ENCODE results near the gene DEFB112.
A peak's percentile ranks its signal among the peaks of the same experiment; 100 is the strongest.

The DEFB112 gene, protein sequence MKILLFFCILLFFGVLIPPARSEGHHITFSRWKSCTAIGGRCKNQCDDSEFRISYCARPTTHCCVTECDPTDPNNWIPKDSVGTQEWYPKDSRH

DNA sequence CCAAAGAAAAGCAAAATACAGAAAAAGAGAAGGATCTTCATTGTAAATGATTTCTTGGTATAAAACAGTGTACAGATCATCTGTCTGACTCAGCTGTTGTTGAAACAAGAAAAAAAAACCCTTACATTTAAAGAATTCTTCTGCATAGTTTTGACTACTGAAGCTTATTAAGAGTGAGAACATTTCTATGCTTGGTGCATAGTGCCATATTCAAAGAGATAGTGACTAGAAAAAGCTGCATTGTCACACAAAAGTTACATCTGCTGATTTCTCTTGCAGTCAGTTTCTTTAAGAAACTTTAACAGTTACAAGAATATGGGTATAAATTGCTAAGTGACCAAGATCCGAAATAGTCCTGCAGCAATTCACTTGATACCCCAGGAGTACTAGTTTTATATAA is at the start of gene DEFB112:
Gene DEFB112 (minus strand): TSS at position 101 of the 400 bp plus-strand sequence. CDS start 60 bp downstream, at position 41.
- DNase-seq = no peak

DNA sequence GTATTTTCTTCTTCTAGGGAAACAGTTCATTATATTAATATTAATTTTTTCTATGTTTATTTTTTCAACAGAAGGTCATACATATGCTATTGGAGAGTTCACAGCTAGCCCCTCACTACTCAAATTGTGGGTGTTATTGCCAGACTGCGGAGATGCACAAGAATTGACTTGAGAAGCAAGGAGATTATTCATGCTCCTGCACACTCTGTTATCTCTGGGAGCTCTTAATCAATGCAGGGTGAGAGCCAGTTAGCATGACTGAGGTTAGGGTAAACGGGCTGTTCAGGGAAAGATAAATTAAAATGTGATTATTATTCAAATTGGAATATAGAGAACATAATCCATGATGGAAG is 48.9 kb upstream of the DEFB112 start:
- no peak for DNase-seq

DNA sequence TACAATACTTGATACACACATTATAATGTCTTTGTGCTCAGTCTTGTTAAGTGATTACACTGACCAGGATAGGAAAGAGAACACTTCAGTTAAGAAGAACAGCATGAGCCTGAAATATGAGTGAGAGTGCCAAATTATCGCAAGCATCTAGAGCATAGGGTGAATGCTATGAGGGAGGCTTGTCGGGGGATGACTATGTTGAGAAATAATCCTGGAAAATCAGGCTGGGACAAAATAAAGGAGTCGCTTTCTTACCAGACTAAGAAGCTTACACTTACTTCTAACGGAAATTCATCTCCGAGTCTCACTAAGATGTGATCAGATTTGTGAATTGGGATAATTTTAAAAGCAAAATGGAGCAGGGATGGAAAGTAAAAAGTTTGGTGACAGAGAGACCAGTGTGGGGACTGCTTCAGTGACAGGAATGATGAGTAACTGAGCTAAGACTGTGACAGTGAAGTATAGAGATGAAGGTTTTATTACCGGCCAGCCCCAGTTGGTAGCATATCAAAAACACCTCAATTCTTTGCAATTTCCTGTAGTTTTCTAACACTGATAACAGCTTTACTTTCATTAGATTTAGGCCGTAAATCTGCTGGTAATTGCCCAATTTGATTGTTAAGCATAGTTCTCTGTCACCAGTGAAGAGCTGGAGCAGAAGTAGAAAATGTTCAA is 48.4 kb upstream of the DEFB112 start:
- no peak for DNase-seq

DNA sequence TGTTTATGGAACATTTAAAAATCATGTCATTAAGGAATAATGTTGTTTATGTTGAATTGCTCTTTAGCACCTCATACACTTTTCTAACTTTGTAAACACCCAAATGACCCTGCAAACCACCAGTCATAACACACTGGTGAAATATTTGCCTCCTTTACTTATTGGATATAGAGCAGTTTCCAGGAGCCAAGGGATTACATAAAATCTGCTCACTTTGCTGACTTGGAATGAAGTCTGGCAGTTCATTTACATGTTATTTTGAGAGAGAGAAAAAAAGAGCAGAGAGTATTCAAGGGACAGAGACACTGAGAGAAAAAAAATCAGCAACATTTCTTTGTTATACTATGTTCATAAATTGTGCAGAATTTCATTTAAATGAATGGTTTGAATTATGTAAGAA is 46.6 kb upstream of the DEFB112 start:
- DNase-seq = no peak

DNA sequence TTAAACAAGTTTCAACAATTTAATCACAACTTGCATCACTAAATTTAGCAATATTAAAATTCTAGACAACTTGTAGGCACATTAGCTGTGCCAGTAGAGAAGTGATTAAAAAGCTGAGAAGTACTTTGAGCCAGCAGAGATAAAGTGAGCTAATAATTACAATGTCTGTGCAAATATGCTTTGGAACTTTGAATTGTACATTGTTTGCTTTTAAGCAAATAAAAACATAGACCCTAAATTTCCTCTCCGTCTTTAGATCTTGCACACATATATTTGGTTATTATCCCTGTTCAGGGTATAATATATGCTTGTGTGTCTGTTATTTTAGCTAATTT is 44.2 kb upstream of the DEFB112 start:
- DNase-seq = no peak

DNA sequence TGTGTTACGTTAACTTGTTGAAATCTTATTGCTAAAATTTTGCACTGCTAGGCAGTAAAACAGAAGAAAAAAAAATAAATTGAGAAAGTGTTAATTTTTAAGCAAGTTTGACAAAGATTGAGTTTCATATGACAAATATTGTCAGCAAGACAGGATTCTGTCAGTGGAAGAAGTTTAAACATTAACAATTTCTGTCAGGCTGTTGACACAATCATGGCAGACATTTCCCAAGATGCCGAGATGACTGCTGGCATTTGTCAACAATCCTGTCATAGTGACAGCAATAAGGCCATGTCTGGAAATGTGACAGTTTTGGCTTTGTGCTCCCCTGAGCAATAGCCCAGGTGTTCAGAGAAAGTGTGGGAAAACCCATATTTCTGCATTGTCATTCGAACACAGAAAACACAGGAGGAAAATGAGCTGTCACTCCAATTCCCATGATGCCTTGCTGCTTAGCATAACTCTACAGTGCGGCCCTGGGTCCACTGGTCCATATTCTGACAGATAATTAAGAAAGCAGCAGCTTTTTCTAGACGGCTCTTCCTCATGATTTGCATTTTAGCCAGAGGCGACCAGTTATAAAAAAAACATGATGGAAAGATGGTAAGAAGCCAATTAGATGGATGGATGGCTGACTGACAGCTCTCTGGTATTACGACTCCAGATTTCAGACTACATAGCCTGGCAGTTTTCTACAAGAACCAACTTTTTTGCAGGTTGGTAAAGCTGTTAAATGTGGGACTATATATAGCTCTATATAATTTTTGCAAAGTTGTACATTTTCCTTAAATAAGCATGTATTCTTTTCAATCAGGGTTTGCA is 43.6 kb upstream of the DEFB112 start:
- DNase-seq = no peak

DNA sequence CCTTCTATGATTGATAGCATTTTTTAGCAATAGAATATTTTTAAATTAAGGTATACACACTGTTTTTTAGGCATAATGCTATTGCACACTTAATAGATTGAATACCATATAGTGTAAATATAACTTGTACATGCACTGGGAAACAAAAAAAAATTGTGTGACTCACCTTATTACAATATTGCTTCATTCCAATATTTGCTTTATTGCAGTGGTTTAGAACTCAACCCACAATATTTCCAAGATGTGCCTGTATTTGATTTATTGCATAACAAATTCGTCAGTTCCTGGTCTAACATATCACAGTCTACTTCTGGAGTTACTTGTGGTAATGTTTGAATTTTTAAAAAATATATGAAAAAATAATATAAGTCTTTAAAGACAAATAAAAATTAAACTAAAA is 41.9 kb upstream of the DEFB112 start:
- no peak for DNase-seq

DNA sequence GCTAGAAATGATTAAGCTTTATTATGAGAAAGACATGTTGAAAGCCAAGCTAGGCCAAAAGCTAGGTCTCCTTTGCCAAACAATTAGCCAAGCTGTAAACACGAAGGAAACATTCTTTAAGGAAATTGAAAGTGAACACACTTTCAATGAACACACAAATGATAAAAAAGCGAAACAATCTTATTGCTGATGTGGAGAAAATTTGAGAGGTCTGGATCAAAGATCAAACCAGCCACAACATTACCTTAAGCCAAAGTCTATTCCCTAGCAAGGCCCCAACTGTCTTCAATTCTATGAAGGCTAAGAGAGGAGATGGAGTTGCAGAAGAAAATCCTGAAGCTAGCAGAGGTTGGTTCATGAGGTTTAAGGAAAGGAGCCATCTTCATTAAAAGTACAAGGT is 40.2 kb upstream of the DEFB112 start:
- no peak for DNase-seq

DNA sequence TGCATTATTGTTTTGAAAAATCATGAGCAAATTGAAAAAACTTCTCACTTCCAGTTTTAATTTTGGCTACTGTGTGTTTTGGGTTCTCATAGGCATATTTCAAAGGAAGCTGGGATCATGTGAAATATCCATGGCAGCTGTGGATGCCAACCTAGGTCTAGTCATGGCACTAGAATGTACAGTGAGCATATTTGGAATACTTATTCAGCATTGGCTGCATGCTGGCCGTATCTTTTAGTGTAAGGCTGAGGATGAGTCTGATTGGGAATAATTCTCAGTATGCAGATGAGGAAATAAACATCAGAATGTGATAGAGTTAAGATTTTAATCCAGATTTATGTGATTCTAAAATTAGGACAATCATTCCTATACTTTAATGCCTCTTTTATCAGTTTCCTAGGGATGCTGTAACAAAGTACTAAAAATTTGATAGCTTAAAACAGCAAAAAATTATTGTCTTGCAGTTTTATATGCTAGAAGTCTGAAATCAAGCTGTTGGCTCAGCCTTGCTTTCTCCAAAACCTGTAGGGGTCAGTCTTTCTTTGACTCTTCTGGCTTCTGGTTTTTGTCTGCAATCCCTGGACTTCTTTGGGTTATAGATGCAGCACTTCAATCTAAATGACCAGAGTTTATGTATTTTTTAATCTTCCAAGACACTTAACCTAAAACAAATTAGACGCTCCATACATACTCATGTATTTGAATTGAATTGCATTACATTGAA is 37.7 kb upstream of the DEFB112 start:
- DNase-seq = no peak

DNA sequence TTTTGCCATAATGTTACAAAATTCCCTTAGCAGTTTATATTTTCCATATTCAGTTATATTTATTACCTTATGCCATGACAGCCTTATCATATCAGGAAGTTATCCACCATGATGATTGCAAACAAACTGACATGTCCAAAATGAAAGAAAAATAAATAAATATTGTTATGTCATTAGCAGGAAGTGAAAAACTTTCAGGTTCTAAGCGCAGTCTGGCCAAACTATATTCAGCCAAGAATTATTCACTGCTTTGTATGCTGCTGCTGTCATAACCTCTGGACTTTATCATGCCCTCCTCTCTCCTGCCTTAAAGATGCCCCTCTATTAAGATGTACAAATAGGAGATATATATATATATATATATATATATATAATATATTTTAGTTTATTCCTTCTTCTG is 27.7 kb upstream of the DEFB112 start:
- no peak for DNase-seq

DNA sequence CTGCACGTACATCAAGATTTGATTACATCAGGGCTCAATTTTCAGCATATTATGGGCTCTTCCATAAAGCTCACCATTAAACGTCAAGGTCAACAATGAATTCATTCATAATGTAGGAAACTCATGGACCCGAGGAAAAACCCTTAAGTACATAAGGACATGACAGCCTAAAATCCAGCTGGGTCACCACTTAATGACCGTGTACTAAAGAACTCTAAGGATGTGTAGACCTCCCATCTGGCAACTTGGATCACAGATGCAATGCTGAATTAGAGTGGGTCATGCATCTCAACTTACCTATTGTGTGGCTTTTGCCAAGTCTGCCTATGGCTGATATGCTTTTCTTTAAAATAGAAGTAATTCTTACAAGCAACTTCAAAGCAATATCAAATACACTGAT is 26.7 kb upstream of the DEFB112 start:
- no peak for DNase-seq

DNA sequence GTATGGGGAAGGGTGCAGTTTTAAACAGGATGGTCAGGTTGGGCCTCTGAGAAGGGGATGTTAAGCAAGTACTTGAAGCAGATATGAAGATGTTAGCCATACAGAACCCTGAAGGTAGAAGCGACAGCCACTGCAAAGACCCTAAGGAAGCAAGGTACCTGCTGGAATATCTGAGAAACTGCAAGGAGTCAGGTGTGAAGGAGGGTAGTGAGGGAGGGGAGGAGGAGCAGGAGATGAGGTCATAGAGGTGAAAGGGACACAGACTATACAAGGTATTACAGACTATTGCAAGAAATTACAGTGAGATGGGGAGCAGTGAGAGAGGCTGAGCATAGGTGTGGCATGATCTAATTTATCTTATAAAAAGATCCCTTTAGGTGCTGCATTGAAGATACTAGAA is 22.2 kb upstream of the DEFB112 start:
- no peak for DNase-seq

DNA sequence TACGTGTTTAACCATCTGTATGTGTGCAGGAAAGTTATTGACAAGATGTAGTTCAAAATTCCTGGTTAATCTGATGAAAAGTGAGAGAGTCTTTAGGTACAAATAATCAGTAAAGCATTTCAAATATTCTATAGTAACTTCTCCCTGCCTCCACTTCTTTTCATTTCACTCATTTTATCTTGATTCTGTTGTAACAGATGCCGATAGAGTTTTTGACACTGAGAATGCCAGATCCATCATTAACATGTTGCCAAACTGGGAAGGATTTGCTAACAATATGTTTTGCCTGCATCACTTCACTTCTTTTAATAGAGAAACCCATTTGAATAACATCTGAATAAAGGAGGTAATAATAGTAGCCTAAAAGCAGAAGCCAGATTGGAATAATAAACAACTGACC is 20.4 kb upstream of the DEFB112 start:
- no peak for DNase-seq

DNA sequence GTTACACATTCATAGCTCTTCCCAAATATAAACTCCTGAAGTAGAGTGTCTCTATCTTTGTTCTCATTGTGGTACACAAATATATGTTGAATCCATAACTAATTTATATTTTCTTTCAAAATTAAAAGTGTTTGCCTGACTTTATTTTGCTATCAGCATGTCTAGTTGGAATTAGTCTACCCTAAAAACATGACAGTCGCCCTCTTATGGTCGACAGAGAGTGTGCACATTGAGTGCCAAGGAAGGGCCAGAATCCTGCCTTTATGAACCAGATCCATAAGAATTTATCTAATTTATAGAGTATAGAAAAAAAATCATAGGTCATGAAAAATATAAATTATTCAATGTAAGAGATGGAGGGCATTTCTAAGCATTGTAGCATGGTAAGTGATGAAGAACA is 12.3 kb upstream of the DEFB112 start:
- DNase-seq = peak in 1 of 2 experiments; percentile 21

DNA sequence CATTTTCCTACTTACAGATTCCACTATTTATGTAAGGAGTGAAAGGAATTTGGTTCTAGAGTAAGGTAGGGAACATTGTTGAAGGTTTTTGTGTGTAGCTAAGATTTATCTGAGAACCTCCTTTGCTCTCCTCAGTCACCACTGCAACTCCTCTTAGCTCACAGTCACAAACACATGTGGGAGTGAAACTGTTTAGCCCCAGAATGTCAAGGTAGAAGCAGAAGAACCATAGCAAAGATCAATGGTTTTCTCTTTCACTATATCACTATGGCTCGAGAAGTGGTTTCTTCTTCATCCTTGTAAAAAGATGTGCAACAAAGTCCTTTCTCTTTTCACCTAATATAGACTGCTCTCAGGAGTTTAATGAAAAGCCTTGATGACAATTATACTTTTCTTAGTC is 6.5 kb upstream of the DEFB112 start:
- no peak for DNase-seq

DNA sequence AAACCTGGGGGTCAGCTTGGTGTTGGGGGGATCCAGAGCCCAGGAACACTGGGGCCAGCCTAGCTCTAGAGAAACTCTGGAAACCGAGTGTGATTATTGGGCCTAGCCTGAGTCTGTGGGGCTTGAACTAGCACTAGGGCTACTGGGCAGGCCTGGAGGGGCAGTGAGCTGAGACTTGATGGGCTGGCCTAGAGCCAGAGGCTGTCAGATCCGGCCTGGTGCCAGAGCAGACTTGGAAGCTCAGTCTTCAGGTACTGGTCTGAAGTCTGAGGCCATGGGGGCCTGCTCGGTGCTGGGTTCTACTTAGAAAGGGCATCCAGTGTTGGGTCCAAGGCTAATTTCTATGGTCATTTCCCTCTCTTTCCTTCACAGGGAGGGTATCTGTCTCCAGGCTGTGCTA is 2.7 kb downstream of the DEFB112 start:
- no peak for DNase-seq

DNA sequence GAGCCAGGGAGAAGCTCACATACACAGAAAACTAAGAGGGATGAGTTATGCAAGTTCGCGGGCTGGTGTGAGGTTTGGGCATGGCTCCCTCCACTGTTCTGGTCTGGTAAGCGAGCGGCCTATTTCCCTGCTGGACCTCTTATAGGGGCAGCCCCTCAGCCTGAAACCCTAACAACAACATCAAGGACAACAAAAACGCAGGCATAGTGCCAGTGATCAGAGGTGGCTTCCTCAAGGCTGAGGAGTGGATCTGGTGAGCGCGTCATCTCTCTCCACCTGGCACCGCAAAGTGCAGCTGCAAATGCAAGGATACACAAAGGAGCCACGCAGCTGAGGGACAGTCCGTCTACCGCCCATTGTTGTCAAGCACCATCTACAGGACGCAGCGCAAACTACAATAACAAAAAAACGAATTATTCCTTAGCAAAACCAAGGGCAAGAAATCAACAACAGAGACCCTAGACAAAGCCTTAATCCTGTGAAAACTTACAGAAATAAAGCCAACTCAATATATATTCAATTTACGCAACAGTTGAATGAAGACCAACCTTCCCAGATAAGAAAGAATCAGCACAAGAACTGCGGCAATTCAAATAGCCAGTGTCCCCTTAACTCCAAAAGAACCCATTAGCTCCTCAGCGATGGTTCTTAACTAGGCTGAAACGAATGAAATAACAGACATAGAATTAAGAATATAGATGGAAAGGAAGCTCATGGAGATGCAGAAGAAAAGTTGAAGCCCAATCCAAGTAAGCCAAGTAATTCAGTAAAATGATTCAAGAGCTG is 18.8 kb downstream of the DEFB112 start:
- DNase-seq = peak; percentile 1 to 29

DNA sequence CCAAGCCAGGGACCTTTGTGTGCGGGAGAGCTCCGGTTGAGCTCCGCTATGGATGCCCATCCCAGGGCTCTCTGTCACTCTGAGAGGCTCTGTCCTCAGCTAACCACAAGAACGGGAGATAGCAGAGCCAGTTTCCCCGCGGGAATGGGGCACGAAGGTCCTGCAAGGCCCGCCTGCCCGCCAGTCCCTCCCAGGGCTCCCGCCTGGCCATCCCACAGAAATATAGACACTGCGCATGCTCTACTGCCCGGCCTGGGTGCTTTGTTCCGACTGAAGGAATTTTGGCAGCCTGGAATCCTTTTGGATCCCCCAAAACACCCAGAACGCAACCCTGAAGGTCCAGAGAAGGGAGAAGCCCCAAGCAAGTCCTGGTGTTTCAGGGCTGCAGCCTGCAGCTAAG is 19.4 kb downstream of the DEFB112 start:
- DNase-seq = no peak

DNA sequence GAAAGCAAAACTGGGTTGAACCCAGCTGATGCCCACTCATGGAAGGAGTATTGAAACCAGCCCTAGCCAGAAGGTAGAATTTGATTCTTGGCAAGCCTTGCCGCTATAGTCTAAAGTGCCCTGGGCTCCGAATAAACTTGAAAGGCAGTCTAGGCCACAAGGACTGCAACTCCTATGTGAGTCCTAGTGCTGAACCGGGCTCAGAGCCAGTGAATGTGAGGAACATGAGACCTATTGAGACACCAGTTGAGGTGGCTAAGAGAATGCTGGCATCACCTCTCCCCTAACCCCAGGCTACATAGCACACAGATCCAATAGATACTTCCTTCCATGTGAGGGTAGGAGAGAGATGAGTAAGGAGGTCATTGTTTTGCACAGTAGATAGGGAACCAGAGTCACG is 24.5 kb downstream of the DEFB112 start:
- no peak for DNase-seq

DNA sequence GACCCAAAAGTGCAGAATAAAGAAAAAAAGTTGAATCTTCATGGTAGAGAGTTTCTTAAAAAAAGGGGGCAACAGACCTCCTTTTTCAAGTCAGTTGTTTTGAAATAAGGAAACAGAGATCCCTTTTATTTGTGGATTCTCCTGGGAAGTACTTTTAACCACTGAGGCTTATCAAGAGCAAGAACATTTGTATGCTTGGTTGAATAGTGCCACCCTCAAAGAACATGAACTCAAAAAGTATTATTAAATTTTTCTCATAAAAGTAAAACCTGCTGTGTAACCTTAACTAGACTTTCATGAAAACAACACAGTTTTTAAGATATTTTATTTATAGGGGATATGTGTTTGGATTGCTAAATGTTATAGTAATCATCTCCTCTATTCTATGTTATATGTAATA is 27.8 kb downstream of the DEFB112 start, which contains the start of gene DEFB110:
Gene DEFB110 (minus strand): TSS at position 101 of the 400 bp plus-strand sequence. CDS start 59 bp downstream, at position 42.
- DNase-seq = no peak

DNA sequence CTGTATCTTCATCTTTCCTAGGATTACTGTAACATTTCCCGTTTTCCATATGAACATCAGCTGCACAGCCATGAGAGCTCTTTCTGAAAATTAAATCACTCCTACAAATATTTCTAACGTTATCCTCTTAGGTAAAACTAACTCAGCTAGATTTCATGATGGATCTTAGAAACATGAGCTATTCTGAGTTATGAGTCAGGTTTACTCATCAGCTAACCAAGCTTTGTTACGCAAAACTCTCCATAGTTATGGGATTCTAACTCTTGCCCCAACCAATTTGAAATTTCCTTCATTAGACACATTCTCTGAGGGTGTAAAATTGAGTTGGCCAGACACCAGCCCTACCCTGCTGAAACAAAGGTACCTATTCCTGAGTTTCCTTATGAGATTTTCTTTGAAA is 41.9 kb downstream of the DEFB112 start:
- DNase-seq = no peak

DNA sequence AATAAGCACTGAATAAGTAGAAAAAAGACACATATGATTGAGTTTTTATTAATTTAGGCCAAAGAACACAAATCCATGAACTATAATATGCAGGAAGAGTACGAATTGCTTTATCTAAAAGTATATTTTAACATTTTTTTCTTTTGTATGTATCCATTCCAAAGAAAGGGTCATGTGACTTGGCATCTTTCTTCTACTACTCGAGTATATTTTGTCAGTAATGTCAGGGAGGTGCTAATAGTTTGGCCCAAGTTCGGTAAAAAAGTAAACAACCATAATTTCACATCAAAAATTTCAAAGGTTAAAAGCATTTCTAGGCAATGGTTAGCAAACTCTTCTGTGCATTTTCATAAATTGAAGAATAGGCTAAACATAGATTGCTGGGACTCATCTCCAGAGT is 46.6 kb downstream of the DEFB112 start:
- DNase-seq = no peak

DNA sequence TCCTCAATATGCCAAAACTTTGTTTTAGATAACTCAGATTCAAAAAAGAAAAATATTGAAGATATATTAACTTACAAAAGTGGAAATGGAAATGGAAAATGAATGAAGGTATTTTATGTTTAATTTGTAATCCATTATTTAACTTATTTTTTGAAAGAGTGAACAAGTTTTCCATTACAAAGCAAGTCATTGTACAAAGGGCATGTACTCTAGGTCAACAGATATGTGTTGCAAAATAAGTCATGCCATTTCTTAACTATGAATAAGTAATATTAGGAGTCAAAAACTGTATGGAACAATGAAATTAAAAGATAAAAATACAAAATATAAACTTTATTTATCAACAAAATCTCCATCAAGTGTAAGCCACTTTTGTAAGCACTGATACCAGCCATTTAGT is 54.5 kb downstream of the DEFB112 start:
- DNase-seq = no peak
